Gastroesophageal sphincter (tissue), 4 donors: Measurements from ENCODE around the gene ABAT. TPM values are rescaled to one million over a fixed set of nuclear protein-coding genes. Genes with fewer than 3 reads are reported as not detected.

ENCODE experiments used
- ATAC-seq: fragments of 150-250 bp; one replicate; pipeline ENCODE4 v1.9.1; 2016; ENCODE audit warnings: mild to moderate bottlenecking, moderate library complexity
- H3K27ac ChIP-seq, 4 donors: fragments of 200-600 bp; sonication (generic) in 3 of 4; 1 replicate in 3 of 4; 2 replicates in 1 of 4; pipeline ENCODE4 v1.5.1; 2016 to 2019
- H3K27me3 ChIP-seq: fragments of 200-600 bp; sonication (generic); one replicate; pipeline ENCODE4 v1.5.1; 2019
- H3K36me3 ChIP-seq, 2 donors: fragments of 200-600 bp; sonication (generic); one replicate each; pipeline ENCODE4 v1.5.1; 2019; ENCODE audit warnings: control low read depth in 1 of 2
- H3K4me1 ChIP-seq, 3 donors: fragments of 200-600 bp; sonication (generic); 1 replicate in 2 of 3; 2 replicates in 1 of 3; pipeline ENCODE4 v1.5.1; 2016 to 2019; ENCODE audit warnings: control low read depth in 2 of 3
- H3K4me3 ChIP-seq, 2 donors: fragments of 200-600 bp; sonication (generic); one replicate each; pipeline ENCODE4 v1.5.1; 2019; ENCODE audit warnings: mild to moderate bottlenecking in 1 of 2, moderate library complexity in 1 of 2
- H3K9me3 ChIP-seq, 3 donors: fragments of 200-600 bp; sonication (generic); one replicate each; pipeline ENCODE4 v1.5.1; 2017 to 2019; ENCODE audit warnings: control low read depth in 2 of 3
- CTCF ChIP-seq, 4 experiments: fragments of 200-600 bp in 2 of 4; fragments of 450-650 bp in 2 of 4; sonication (generic) in 1 of 4; IDR thresholded peaks; one replicate each; pipeline ENCODE4 v1.5.1; 2017 to 2019; ENCODE audit warnings: antibody characterized with exemption in 4 of 4, mild to moderate bottlenecking in 2 of 4, moderate library complexity in 2 of 4
- EP300 ChIP-seq: sonication (generic); formaldehyde crosslinking; IDR thresholded peaks from one replicate; pipeline ENCODE4 v1.6.1; 2017; ENCODE audit warnings: antibody characterized with exemption, mild to moderate bottlenecking
- POLR2A ChIP-seq, 2 donors: fragments of 450-650 bp; IDR thresholded peaks; one replicate each; pipeline ENCODE4 v1.6.1; 2017; ENCODE audit warnings: antibody characterized with exemption in 2 of 2, mild to moderate bottlenecking in 2 of 2, moderate library complexity in 1 of 2
- POLR2AphosphoS5 ChIP-seq: sonication (generic); formaldehyde crosslinking; IDR thresholded peaks from one replicate; pipeline ENCODE4 v1.6.1; 2017; ENCODE audit warnings: antibody characterized with exemption
- WGBS, 2 donors: methylation state at CpG; one replicate each; pipeline ENCODE4 v1.1.5; 2018; ENCODE audit warnings: low coverage in 1 of 2; 5-methylcytosine and 5-hydroxymethylcytosine counted together
- total RNA-seq, 4 donors: library from RNA; depleted of rRNA; stranded (reverse); fragments of >200 nt; gene quantifications; one replicate each; pipeline ENCODE4 v1.1.0, GENCODE V29; 2016

ABAT gene
- total RNA-seq, 4 donors from 2014 or later: 5.3 to 15.6 (median 10.3) TPM

- 83 to 86% methylated on average over 3 to 19 of the region's 29 CpGs for WGBS, 2 donors
- no peaks in the 10 kb centered on the region for H3K4me1 ChIP-seq
- H3K9me3 ChIP-seq: no peaks in the 10 kb centered on the region
- peak overlapping the region in 1 of 4 donors; percentile 10 for H3K27ac ChIP-seq
- H3K4me3 ChIP-seq: no peak overlapping the region
- ATAC-seq: peak; percentile 28
- H3K27me3 ChIP-seq: no peaks in the 10 kb centered on the region
- no peak for TF ChIP-seq CTCF (IDR thresholded peaks at IDR 0.05)
- no peak for TF ChIP-seq POLR2AphosphoS5
- no peak for TF ChIP-seq POLR2A (IDR thresholded peaks at IDR 0.05)
- TF ChIP-seq EP300: no peak
- peaks cover 0 to 94% of the 10 kb centered on the region in 2 donors for H3K36me3 ChIP-seq
Measured at GRCh38 chr16:8644211-8645140, 29.9 kb upstream of the ABAT start.

GRCh38 chr16:8645141-8645521 lies 29.3 kb upstream of the ABAT start:
- no peaks in the 10 kb centered on the region for H3K9me3 ChIP-seq
- TF ChIP-seq POLR2AphosphoS5 (no peak), POLR2A (IDR thresholded peaks at IDR 0.05) (no peak), EP300 (no peak), CTCF (IDR thresholded peaks at IDR 0.05) (no peak)
- no peaks in the 10 kb centered on the region for H3K4me1 ChIP-seq
- H3K27me3 ChIP-seq: no peaks in the 10 kb centered on the region
- WGBS, 2 donors: 60 to 67% methylated on average over 1 of the region's 11 CpGs
- peaks cover 0 to 92% of the 10 kb centered on the region in 2 donors for H3K36me3 ChIP-seq
- no peak overlapping the region for H3K27ac ChIP-seq
- H3K4me3 ChIP-seq: no peak overlapping the region
- ATAC-seq: no peak

- Histone ChIP-seq H3K9me3 (no peaks in the 10 kb centered on the region), H3K27me3 (no peaks in the 10 kb centered on the region), H3K27ac (no peak overlapping the region), H3K36me3 (peaks cover 0 to 92% of the 10 kb centered on the region in 2 donors), H3K4me1 (no peaks in the 10 kb centered on the region), H3K4me3 (no peak overlapping the region)
- ATAC-seq: no peak
- 88 to 89% methylated on average over 13 of the region's 13 CpGs for WGBS, 2 donors
- TF ChIP-seq POLR2A (IDR thresholded peaks at IDR 0.05) (no peak), POLR2AphosphoS5 (no peak), CTCF (IDR thresholded peaks at IDR 0.05) (no peak), EP300 (no peak)
Measured at GRCh38 chr16:8645831-8646230, 28.6 kb upstream of the ABAT start.

- 62 to 72% methylated on average over 7 to 11 of the region's 13 CpGs for WGBS, 2 donors
- no peak overlapping the region for H3K27ac ChIP-seq
- TF ChIP-seq EP300 (no peak), POLR2A (IDR thresholded peaks at IDR 0.05) (no peak), CTCF (IDR thresholded peaks at IDR 0.05) (no peak), POLR2AphosphoS5 (no peak)
- H3K27me3 ChIP-seq: no peaks in the 10 kb centered on the region
- no peak for ATAC-seq
- no peaks in the 10 kb centered on the region for H3K9me3 ChIP-seq
- peaks cover 0 to 85% of the 10 kb centered on the region in 2 donors for H3K36me3 ChIP-seq
- no peaks in the 10 kb centered on the region for H3K4me1 ChIP-seq
- H3K4me3 ChIP-seq: no peak overlapping the region
Measured at GRCh38 chr16:8646326-8647053, 27.9 kb upstream of the ABAT start.
